Transverse colon (tissue), 4 donors: ENCODE results near the gene HPSE2. TPM values are rescaled to one million over a fixed set of nuclear protein-coding genes. Genes with fewer than 3 reads are reported as not detected.

Source experiments
- DNase-seq: peaks from one replicate; pipeline ENCODE4 v3.0.0-alpha.2; 2019
- H3K27ac ChIP-seq, 4 donors: fragments of 200-600 bp; sonication (generic); 2 replicates each; pipeline ENCODE4 v1.5.1; 2016 to 2018; ENCODE audit warnings: inconsistent platforms in 4 of 4
- H3K27me3 ChIP-seq: fragments of 200-600 bp; sonication (generic); 2 replicates; pipeline ENCODE4 v1.5.1; 2017; ENCODE audit warnings: inconsistent platforms
- H3K36me3 ChIP-seq, 4 donors: fragments of 200-600 bp; sonication (generic); 2 replicates each; pipeline ENCODE4 v1.5.1; 2017 to 2019; ENCODE audit warnings: inconsistent platforms in 4 of 4
- H3K4me1 ChIP-seq, 4 donors: fragments of 200-600 bp; sonication (generic); 2 replicates each; pipeline ENCODE4 v1.5.1; 2017 to 2020; ENCODE audit warnings: inconsistent platforms in 4 of 4
- H3K4me3 ChIP-seq, 4 donors: fragments of 200-600 bp; sonication (generic); 1 replicate in 1 of 4; 2 replicates in 3 of 4; pipeline versions ENCODE4 v1.5.1 to v1.6.1; 2017 to 2019; ENCODE audit warnings: inconsistent platforms in 4 of 4
- H3K9me3 ChIP-seq, 2 donors: fragments of 200-600 bp; sonication (generic); 2 replicates each; pipeline ENCODE4 v1.5.1; 2017 to 2019; ENCODE audit warnings: inconsistent platforms in 2 of 2
- CTCF ChIP-seq, 5 experiments: fragments of 200-600 bp in 3 of 5; fragments of 450-650 bp in 2 of 5; sonication (generic) in 3 of 5; IDR thresholded peaks; 1 replicate in 2 of 5; 2 replicates in 3 of 5; pipeline ENCODE4 v1.5.1; 2016 to 2017; ENCODE audit warnings: antibody characterized with exemption in 5 of 5, inconsistent platforms in 3 of 5, mild to moderate bottlenecking in 2 of 5, moderate library complexity in 1 of 5
- EP300 ChIP-seq: sonication (generic); formaldehyde crosslinking; IDR thresholded peaks from one replicate; pipeline ENCODE4 v1.6.1; 2017; ENCODE audit warnings: antibody characterized with exemption, low read depth
- POLR2A ChIP-seq: fragments of 450-650 bp; IDR thresholded peaks from one replicate; pipeline ENCODE4 v1.6.1; 2016; ENCODE audit warnings: antibody characterized with exemption, mild to moderate bottlenecking, moderate library complexity
- POLR2AphosphoS5 ChIP-seq, 3 donors: sonication (generic); formaldehyde crosslinking; IDR thresholded peaks; one replicate each; pipeline ENCODE4 v1.6.1; 2016; ENCODE audit warnings: antibody characterized with exemption in 3 of 3
- WGBS, 2 donors: methylation state at CpG; one replicate each; pipeline ENCODE4 v1.1.5; 2018; ENCODE audit warnings: low coverage in 1 of 2; 5-methylcytosine and 5-hydroxymethylcytosine counted together
- in situ Hi-C, 4 donors: fragments of 200-750 bp; cut with MboI; loops; one replicate each; pipeline versions ENCODE4 v1.15.0 to v1.15.1; 2017; ENCODE audit warnings: low sequenced_read_pairs in 3 of 4, low pct_ligation_motif_present in 1 of 4, low pct_unique_long_range_greater_than_20kb in 1 of 4
- intact Hi-C: fragments of 100-400 bp; cut with DNase I; formaldehyde crosslinking; loops from one replicate; pipeline ENCODE4 v1.15.1; 2023; ENCODE audit warnings: low total_unique reads
- total RNA-seq, 4 donors: library from RNA; depleted of rRNA; stranded (reverse); fragments of >200 nt; gene quantifications; one replicate each; pipeline ENCODE4 v1.1.0, GENCODE V29; 2016

The HPSE2 gene
- total RNA-seq, 4 donors from 2014 or later, result 2.2 to 3.0 TPM; not detected in 2

DNA sequence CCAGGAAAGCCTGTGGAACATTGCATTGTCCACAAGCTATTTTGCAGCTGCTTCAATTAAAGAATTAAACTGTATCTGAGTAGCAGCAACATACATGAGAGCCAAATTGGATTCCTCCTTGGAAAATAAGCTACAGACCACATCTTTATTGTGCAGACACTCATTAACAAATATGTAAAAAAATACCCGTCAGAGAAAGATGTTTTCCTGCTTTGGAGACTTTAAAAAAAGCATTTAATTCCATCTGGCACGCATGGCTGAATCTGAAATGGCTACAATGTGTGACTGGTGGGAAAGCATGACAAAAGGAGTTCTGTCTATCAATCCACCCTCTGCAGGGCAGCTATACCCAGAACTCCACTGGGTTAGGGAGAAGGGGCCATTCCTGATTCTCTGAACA, 715.8 kb downstream of the HPSE2 start:
- no peak overlapping the region for H3K27ac ChIP-seq
- no peak for DNase-seq
- H3K27me3 ChIP-seq, result no peaks in the 10 kb centered on the region
- 61 to 77% methylated on average over 2 of the region's 2 CpGs for WGBS, 2 donors
- H3K4me1 ChIP-seq, result no peaks in the 10 kb centered on the region
- H3K36me3 ChIP-seq, result no peaks in the 10 kb centered on the region
- no peaks in the 10 kb centered on the region for H3K9me3 ChIP-seq
- TF ChIP-seq POLR2AphosphoS5 (IDR thresholded peaks at IDR 0.05) (no peak), POLR2A (no peak), CTCF (IDR thresholded peaks at IDR 0.05) (no peak), EP300 (no peak)
- H3K4me3 ChIP-seq, result no peak overlapping the region
- intact Hi-C loops (no loop called here), in situ Hi-C loops (no loop called here)

DNA sequence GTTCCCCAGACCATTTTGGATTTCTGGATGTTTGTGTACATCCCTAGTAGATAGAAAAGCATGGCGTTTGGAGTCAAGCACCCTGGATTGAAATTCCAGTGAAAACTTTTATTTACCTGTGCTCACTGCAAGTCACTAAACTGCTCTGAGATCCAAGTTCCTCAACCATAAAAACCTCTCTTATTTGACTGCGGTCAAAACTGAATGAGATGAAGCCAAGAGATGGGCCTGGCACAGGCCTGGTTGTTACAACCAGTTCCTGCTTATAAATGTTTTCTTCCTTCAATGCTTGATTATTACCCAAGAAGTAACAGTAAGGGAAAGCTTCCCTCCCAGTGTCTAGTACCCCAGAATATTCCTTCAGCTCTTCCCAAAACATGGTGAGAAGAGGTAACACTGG, 718.0 kb downstream of the HPSE2 start:
- Histone ChIP-seq H3K27ac (no peak overlapping the region), H3K4me3 (no peak overlapping the region), H3K27me3 (no peaks in the 10 kb centered on the region), H3K4me1 (no peaks in the 10 kb centered on the region), H3K36me3 (no peaks in the 10 kb centered on the region), H3K9me3 (no peaks in the 10 kb centered on the region)
- 54 to 80% methylated on average over 1 to 2 of the region's 2 CpGs for WGBS, 2 donors
- intact Hi-C loops, result no loop called here
- no peak for DNase-seq
- TF ChIP-seq EP300, result no peak
- no peak for TF ChIP-seq POLR2A
- no peak for TF ChIP-seq POLR2AphosphoS5 (IDR thresholded peaks at IDR 0.05)
- no peak for TF ChIP-seq CTCF (IDR thresholded peaks at IDR 0.05)
- in situ Hi-C loops, result no loop called here

GRCh38 chr10:98516352-98516751, 719.3 kb downstream of the HPSE2 start:
- WGBS, 2 donors, result 56 to 71% methylated on average over 2 of the region's 2 CpGs
- no peak overlapping the region for H3K4me3 ChIP-seq
- in situ Hi-C loops, result no loop called here
- H3K27ac ChIP-seq, result no peak overlapping the region
- H3K36me3 ChIP-seq, result no peaks in the 10 kb centered on the region
- no peak for TF ChIP-seq EP300
- no peak for TF ChIP-seq POLR2A
- TF ChIP-seq POLR2AphosphoS5 (IDR thresholded peaks at IDR 0.05), result no peak
- no peak for TF ChIP-seq CTCF (IDR thresholded peaks at IDR 0.05)
- H3K9me3 ChIP-seq, result no peaks in the 10 kb centered on the region
- H3K27me3 ChIP-seq, result no peaks in the 10 kb centered on the region
- no peak for DNase-seq
- intact Hi-C loops, result no loop called here
- H3K4me1 ChIP-seq, result no peaks in the 10 kb centered on the region

DNA sequence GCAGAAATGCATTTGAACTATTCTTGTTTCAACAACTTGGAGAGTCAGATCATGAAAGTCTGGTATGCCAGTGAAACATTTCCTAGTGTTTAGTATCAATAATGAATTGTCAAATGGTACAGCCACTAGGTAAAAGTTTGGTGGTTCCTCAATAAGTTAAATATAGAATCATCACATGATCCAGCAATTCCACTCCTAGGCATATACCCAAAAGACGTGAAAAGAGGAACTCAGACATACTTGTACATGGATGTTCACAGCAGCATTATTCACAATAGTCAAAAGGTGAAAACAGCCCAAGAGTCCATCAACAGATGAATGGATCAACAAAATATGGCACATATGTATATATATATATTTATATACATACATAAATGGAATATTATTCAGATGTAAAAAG, 721.9 kb downstream of the HPSE2 start:
- Histone ChIP-seq H3K27ac (no peak overlapping the region), H3K9me3 (no peaks in the 10 kb centered on the region), H3K4me3 (no peak overlapping the region), H3K27me3 (no peaks in the 10 kb centered on the region), H3K4me1 (peaks cover 0 to 6% (median 0%) of the 10 kb centered on the region in 4 donors), H3K36me3 (no peaks in the 10 kb centered on the region)
- no peak for DNase-seq
- in situ Hi-C loops, result no loop called here
- no peak for TF ChIP-seq POLR2AphosphoS5 (IDR thresholded peaks at IDR 0.05)
- TF ChIP-seq CTCF (IDR thresholded peaks at IDR 0.05), result no peak
- no peak for TF ChIP-seq POLR2A
- TF ChIP-seq EP300, result no peak
- intact Hi-C loops, result no loop called here
- WGBS, 2 donors, result 48% methylated on average over 1 of the region's 1 CpG; no CpG with 5 or more reads in 1 of the 2 donors
